Thyroid gland (tissue), 4 donors: Measurements from ENCODE around the gene DCP2.

ENCODE experiments used
- POLR2A ChIP-seq, 2 donors: fragments of 450-650 bp; IDR thresholded peaks; one replicate each; pipeline ENCODE4 v1.6.1; 2017; ENCODE audit warnings: antibody characterized with exemption in 2 of 2, mild to moderate bottlenecking in 2 of 2, moderate library complexity in 1 of 2
- TF ChIP-seq, protein P1 (sequence below), 6 experiments: fragments of 200-600 bp in 3 of 6; fragments of 450-650 bp in 3 of 6; sonication (generic) in 3 of 6; IDR thresholded peaks; one replicate each; pipeline ENCODE4 v1.5.1; 2016 to 2019; ENCODE audit warnings: antibody characterized with exemption in 6 of 6, mild to moderate bottlenecking in 2 of 6, inconsistent platforms in 1 of 6, moderate library complexity in 1 of 6

DNA sequence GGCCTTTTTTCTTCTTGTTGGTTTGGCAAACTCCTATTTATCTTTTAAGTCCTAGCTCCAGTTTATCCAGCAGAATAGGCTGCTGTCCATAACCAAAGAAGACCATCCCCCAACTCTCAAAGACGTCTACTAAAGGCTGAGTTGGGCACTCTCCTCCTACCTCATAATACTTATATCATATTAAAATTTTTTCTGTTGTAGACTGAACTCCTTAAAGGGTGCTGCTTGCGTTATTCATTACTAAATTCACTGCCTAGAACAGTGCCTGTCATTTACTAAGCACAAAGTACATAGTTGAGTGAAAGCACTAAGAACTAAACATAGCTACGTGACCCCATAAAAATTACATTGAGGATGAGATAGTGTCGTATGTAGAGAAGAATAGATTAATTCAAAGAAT lies 21.7 kb downstream of the DCP2 start:
- no peak for TF ChIP-seq POLR2A (IDR thresholded peaks at IDR 0.05)
- TF ChIP-seq, protein P1, sequence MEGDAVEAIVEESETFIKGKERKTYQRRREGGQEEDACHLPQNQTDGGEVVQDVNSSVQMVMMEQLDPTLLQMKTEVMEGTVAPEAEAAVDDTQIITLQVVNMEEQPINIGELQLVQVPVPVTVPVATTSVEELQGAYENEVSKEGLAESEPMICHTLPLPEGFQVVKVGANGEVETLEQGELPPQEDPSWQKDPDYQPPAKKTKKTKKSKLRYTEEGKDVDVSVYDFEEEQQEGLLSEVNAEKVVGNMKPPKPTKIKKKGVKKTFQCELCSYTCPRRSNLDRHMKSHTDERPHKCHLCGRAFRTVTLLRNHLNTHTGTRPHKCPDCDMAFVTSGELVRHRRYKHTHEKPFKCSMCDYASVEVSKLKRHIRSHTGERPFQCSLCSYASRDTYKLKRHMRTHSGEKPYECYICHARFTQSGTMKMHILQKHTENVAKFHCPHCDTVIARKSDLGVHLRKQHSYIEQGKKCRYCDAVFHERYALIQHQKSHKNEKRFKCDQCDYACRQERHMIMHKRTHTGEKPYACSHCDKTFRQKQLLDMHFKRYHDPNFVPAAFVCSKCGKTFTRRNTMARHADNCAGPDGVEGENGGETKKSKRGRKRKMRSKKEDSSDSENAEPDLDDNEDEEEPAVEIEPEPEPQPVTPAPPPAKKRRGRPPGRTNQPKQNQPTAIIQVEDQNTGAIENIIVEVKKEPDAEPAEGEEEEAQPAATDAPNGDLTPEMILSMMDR (IDR thresholded peaks at IDR 0.05) = no peak
